ENCODE results near the gene NBAS. TPM values are rescaled to one million over a fixed set of nuclear protein-coding genes. Genes with fewer than 3 reads are reported as not detected.

The NBAS gene
- total and polyA plus RNA-seq, 10 of the 15 experiments (the other 5 are each of a cell fraction or from before 2014, with no cell fraction given): 4.3 to 32.7 (median 20.8) TPM

DNA sequence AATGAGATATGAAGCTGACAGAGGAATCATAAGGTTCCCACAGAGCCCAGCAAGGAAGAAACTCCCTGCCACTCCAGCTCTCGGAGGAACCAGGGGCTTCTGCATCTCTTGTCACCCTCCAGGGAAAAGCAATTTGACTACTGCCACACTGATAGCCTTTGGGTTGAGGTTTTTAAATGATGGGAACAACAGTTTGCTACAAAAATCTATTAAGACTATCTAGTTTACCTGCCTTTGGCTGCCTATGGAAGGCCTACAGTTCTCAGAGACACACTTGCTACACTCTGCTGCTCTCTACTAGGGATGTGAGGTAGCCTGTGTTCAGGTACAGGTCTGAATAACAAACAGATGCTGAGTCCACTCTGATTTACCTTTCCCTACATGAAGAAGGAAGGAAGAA is 161.9 kb downstream of the NBAS start:
- no peak for DNase-seq (ENCODE audit: low read depth, low spot score)
- H3K36me3 ChIP-seq (ENCODE audit: control insufficient read depth in 2 of 2, insufficient read depth in 2 of 2, low read length in 1 of 2): 0 out of 4 replicates have a peak, but pooled peaks cover 0 to 2% of the 10 kb centered on the region in 2 experiments
- no peaks in the 10 kb centered on the region for H4K20me1 ChIP-seq (ENCODE audit: control insufficient read depth, insufficient read depth)
- H3K9ac ChIP-seq (ENCODE audit: control insufficient read depth, insufficient read depth, low read length): no peak overlapping the region
- no peaks in the 10 kb centered on the region for H3K9me3 ChIP-seq (replicated peaks; ENCODE audit: control insufficient read depth, insufficient read depth, low read length)
- no peak for ATAC-seq
- 96% methylated on average over 1 of the region's 1 CpG for WGBS (ENCODE audit: insufficient coverage, insufficient replicate concordance, low lambda C conversion rate, missing lambda C conversion rate)
- TF ChIP-seq NKRF (conservative IDR thresholded peaks at IDR 0.05): no peak
- TF ChIP-seq CBFB (IDR thresholded peaks at IDR 0.05; ENCODE audit: low read depth): no peak
- TF ChIP-seq SIX5 (IDR thresholded peaks at IDR 0.05; ENCODE audit: low read depth, low read length, severe bottlenecking): no peak
- no peak for TF ChIP-seq GATAD2B (conservative IDR thresholded peaks at IDR 0.05; ENCODE audit: low read depth)
- TF ChIP-seq ZNF24 (IDR thresholded peaks at IDR 0.05): no peak
- TF ChIP-seq HDGF (IDR thresholded peaks at IDR 0.05): no peak
- no peak for TF ChIP-seq KAT2A (conservative IDR thresholded peaks at IDR 0.05; ENCODE audit: control insufficient read depth, low read depth, low read length)
- TF ChIP-seq RAD51 (IDR thresholded peaks at IDR 0.05): no peak
- TF ChIP-seq ZNF622 (IDR thresholded peaks at IDR 0.05): no peak
- no peak for TF ChIP-seq MTA2 (IDR thresholded peaks at IDR 0.05; ENCODE audit: low read depth)
- TF ChIP-seq SMAD5 (IDR thresholded peaks at IDR 0.05; ENCODE audit: low read depth): no peak
- TF ChIP-seq DPF2 (IDR thresholded peaks at IDR 0.05): no peak
- no peak overlapping the region for H3K4me2 ChIP-seq (ENCODE audit: control insufficient read depth, insufficient read depth)
- SMC1A ChIA-PET (ENCODE audit: uncharacterized antibody, unreplicated experiment): no interaction called here
- no TSS peak for BruUV-seq (replicated peaks)
- in situ Hi-C loops (cut with MboI) (no loop called here), intact Hi-C loops (cut with micrococcal nuclease; ENCODE audit: unreplicated experiment) (no loop called here)
- H3K4me3 ChIP-seq: no peak overlapping the region
- H3K79me2 ChIP-seq (ENCODE audit: control insufficient read depth, insufficient read depth, low read length): no peaks in the 10 kb centered on the region
- CTCF ChIA-PET: interaction anchor here (0.8 kb wide), 1 partner anchor 9 kb away, joined by 3 read pairs; no protein-coding TSS in a partner anchor
- POLR2A ChIA-PET: no interaction called here
- RAD21 ChIA-PET (ENCODE audit: unreplicated experiment): no interaction called here
- H2AFZ ChIP-seq (ENCODE audit: control insufficient read depth, low read depth, low read length): no peak overlapping the region
- no peaks in the 10 kb centered on the region for H3K4me1 ChIP-seq (ENCODE audit: control insufficient read depth, insufficient read depth, low read length)
- no peak for FAIRE-seq
- no peaks in the 10 kb centered on the region for H3K27me3 ChIP-seq (replicated peaks in 1 of 2; ENCODE audit: control insufficient read depth in 2 of 2, insufficient read depth in 2 of 2, low read length in 1 of 2)
- no peak overlapping the region for H3K27ac ChIP-seq (ENCODE audit: control insufficient read depth, insufficient read depth)

Data from GM12878 (cell line).